ENCODE results near the gene KMT5B. TPM values are rescaled to one million over a fixed set of nuclear protein-coding genes. Genes with fewer than 3 reads are reported as not detected.

Gene KMT5B
- total and polyA plus RNA-seq, 2 of the 13 experiments (the other 11 are each of a cell fraction or from before 2014, with no cell fraction given): 17.6 to 23.7 TPM

DNA sequence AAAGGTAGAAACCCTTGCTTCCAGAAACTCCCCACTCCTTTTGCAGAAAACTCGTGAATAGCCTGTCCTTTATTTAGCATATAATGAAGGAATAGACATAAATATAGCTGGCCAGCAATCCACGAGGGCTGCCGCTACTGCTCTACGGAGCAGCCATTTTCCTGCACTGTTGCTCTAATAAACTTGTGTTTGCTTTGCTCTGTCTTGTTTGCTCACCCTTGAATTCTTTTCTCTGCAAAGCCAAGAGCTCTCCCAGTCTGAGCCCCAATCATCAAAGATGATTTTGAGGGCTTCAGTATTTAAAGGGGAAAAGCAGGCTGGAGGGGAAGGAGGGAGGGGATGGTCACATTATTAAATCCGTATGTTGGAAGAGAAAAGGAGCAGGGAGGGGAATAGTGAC is 75.3 kb downstream of the KMT5B start (continued):
- TF ChIP-seq PRPF4 (IDR thresholded peaks at IDR 0.05; ENCODE audit: low read depth, low read length, poor library complexity, severe bottlenecking): no peak
- TF ChIP-seq HNRNPH1 (optimal IDR thresholded peaks at IDR 0.05; ENCODE audit: low read depth, low read length): no peak
- no peak for TF ChIP-seq ISL2 (CRISPR knock-in tag; IDR thresholded peaks at IDR 0.05)
- no peak for TF ChIP-seq GZF1 (CRISPR knock-in tag; IDR thresholded peaks at IDR 0.05)
- no peak for TF ChIP-seq ZNF879 (CRISPR knock-in tag; IDR thresholded peaks at IDR 0.05)
- TF ChIP-seq, protein P1, sequence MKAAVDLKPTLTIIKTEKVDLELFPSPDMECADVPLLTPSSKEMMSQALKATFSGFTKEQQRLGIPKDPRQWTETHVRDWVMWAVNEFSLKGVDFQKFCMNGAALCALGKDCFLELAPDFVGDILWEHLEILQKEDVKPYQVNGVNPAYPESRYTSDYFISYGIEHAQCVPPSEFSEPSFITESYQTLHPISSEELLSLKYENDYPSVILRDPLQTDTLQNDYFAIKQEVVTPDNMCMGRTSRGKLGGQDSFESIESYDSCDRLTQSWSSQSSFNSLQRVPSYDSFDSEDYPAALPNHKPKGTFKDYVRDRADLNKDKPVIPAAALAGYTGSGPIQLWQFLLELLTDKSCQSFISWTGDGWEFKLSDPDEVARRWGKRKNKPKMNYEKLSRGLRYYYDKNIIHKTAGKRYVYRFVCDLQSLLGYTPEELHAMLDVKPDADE (CRISPR knock-in tag; IDR thresholded peaks at IDR 0.05): no peak
- TF ChIP-seq ZNF709 (CRISPR knock-in tag; IDR thresholded peaks at IDR 0.05): no peak
- TF ChIP-seq, protein P2, sequence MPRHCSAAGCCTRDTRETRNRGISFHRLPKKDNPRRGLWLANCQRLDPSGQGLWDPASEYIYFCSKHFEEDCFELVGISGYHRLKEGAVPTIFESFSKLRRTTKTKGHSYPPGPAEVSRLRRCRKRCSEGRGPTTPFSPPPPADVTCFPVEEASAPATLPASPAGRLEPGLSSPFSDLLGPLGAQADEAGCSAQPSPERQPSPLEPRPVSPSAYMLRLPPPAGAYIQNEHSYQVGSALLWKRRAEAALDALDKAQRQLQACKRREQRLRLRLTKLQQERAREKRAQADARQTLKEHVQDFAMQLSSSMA (CRISPR knock-in tag; IDR thresholded peaks at IDR 0.05): no peak
- no peak for TF ChIP-seq RFXAP (CRISPR knock-in tag; IDR thresholded peaks at IDR 0.05; ENCODE audit: borderline replicate concordance)
- no peak for TF ChIP-seq ZNF781 (CRISPR knock-in tag; IDR thresholded peaks at IDR 0.05; ENCODE audit: borderline replicate concordance, not compliant biosample characterization)
- TF ChIP-seq MAF1 (CRISPR knock-in tag; IDR thresholded peaks at IDR 0.05; ENCODE audit: borderline replicate concordance): no peak
- TF ChIP-seq TCF12 (IDR thresholded peaks at IDR 0.05): no peak
- TF ChIP-seq TCF12 (CRISPR knock-in tag; IDR thresholded peaks at IDR 0.05): no peak
- TF ChIP-seq, protein P3, sequence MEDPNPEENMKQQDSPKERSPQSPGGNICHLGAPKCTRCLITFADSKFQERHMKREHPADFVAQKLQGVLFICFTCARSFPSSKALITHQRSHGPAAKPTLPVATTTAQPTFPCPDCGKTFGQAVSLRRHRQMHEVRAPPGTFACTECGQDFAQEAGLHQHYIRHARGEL (CRISPR knock-in tag; IDR thresholded peaks at IDR 0.05): no peak
- TF ChIP-seq KLF16 (CRISPR knock-in tag; IDR thresholded peaks at IDR 0.05): peak in 1 of 2 experiments; percentile 38; a peak in 1 of 4 replicates
- TF ChIP-seq ZNF432 (CRISPR knock-in tag; IDR thresholded peaks at IDR 0.05; ENCODE audit: borderline replicate concordance): no peak
- TF ChIP-seq, protein P4, sequence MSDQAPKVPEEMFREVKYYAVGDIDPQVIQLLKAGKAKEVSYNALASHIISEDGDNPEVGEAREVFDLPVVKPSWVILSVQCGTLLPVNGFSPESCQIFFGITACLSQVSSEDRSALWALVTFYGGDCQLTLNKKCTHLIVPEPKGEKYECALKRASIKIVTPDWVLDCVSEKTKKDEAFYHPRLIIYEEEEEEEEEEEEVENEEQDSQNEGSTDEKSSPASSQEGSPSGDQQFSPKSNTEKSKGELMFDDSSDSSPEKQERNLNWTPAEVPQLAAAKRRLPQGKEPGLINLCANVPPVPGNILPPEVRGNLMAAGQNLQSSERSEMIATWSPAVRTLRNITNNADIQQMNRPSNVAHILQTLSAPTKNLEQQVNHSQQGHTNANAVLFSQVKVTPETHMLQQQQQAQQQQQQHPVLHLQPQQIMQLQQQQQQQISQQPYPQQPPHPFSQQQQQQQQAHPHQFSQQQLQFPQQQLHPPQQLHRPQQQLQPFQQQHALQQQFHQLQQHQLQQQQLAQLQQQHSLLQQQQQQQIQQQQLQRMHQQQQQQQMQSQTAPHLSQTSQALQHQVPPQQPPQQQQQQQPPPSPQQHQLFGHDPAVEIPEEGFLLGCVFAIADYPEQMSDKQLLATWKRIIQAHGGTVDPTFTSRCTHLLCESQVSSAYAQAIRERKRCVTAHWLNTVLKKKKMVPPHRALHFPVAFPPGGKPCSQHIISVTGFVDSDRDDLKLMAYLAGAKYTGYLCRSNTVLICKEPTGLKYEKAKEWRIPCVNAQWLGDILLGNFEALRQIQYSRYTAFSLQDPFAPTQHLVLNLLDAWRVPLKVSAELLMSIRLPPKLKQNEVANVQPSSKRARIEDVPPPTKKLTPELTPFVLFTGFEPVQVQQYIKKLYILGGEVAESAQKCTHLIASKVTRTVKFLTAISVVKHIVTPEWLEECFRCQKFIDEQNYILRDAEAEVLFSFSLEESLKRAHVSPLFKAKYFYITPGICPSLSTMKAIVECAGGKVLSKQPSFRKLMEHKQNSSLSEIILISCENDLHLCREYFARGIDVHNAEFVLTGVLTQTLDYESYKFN (CRISPR knock-in tag; conservative IDR thresholded peaks at IDR 0.05): peak; percentile 77
- no peak for TF ChIP-seq ZNF430 (CRISPR knock-in tag; IDR thresholded peaks at IDR 0.05)
- TF ChIP-seq YEATS2 (CRISPR knock-in tag; IDR thresholded peaks at IDR 0.05; ENCODE audit: borderline replicate concordance): no peak
- no peak for TF ChIP-seq HOXA7 (CRISPR knock-in tag; IDR thresholded peaks at IDR 0.05)
- TF ChIP-seq KDM6A (CRISPR knock-in tag; IDR thresholded peaks at IDR 0.05; ENCODE audit: low read depth): peak; percentile 53; the same call in 1 of the 2 replicates
- TF ChIP-seq ZNF30 (CRISPR knock-in tag; IDR thresholded peaks at IDR 0.05): no peak
- no peak for TF ChIP-seq ZNF530 (CRISPR knock-in tag; IDR thresholded peaks at IDR 0.05; ENCODE audit: low read depth)
- TF ChIP-seq, protein P5, sequence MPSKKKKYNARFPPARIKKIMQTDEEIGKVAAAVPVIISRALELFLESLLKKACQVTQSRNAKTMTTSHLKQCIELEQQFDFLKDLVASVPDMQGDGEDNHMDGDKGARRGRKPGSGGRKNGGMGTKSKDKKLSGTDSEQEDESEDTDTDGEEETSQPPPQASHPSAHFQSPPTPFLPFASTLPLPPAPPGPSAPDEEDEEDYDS (CRISPR knock-in tag; IDR thresholded peaks at IDR 0.05): no peak; the same call in 1 of the 2 replicates
- TF ChIP-seq CEBPB (IDR thresholded peaks at IDR 0.05; ENCODE audit: borderline replicate concordance, low read depth, low read length): no peak

All from HepG2 (cell line).